Measurements from ENCODE around the gene KBTBD12. TPM values are rescaled to one million over a fixed set of nuclear protein-coding genes. Genes with fewer than 3 reads are reported as not detected.
A peak's percentile ranks its signal among the peaks of the same experiment; 100 is the strongest.

KBTBD12 gene
- total and polyA plus RNA-seq, 2 donors (not counting 1 experiment from before 2014, with no cell fraction given), result not detected

DNA sequence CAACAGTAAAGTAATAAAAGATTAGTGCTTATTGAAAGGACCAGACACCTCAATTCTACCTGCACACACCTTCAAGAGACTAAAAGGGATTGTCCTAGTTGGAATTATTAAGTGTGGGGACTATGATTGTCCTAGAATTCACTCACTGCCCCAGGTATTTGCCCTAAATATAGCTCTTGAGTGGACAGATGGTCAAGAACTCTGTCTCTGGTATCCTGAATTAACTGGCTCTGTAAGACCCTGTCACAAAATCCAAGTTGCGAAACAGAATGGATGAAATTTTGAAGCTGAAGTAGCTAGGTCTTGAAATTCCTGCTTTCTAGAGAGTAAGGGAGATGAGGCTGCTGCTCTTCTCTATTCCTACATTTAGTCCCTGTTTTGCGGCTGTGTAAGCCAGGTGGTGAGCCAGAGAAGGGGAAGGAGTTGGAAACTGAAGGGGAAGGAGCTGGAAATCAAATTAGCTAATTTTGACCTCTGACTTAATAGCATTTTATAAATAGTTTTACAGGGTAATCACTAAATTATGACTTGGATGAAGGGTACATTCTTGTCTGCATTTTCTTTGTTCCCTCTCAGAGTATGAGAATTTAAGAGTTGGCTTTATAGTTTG is 34.5 kb downstream of the KBTBD12 start:
- Histone ChIP-seq H3K79me2 (ENCODE audit: control insufficient read depth, insufficient read depth, low read length) (no peaks in the 10 kb centered on the region), H3K4me2 (ENCODE audit: extremely low read depth, insufficient read depth, low read length) (no peak overlapping the region), H3K36me3 (ENCODE audit: control insufficient read depth, insufficient read depth, low read length) (no peaks in the 10 kb centered on the region), H3K27me3 (ENCODE audit: control insufficient read depth, insufficient read depth, low read length) (peaks cover 4% of the 10 kb centered on the region), H4K20me1 (ENCODE audit: control insufficient read depth, extremely low read depth, insufficient read depth, low read length) (no peaks in the 10 kb centered on the region), H3K4me1 (ENCODE audit: control insufficient read depth, extremely low read depth, insufficient read depth, low read length) (no peaks in the 10 kb centered on the region), H3K4me3 (replicated peaks in 1 of 4; ENCODE audit: control extremely low read depth in 1 of 4, insufficient read depth in 1 of 4, low read depth in 3 of 4, low read length in 4 of 4) (no peak overlapping the region), H3K27ac (ENCODE audit: insufficient read depth, low read length) (no peak overlapping the region), H3K9ac (ENCODE audit: insufficient read depth, low read length) (no peak overlapping the region), H3K9me3 (ENCODE audit: control insufficient read depth, insufficient read depth, low read depth, low read length) (no peaks in the 10 kb centered on the region), H2AFZ (ENCODE audit: low read length) (no peak overlapping the region)
- no peak for TF ChIP-seq EZH2 (IDR thresholded peaks at IDR 0.05; ENCODE audit: low read length, missing control alignments)
- TF ChIP-seq, protein P1, sequence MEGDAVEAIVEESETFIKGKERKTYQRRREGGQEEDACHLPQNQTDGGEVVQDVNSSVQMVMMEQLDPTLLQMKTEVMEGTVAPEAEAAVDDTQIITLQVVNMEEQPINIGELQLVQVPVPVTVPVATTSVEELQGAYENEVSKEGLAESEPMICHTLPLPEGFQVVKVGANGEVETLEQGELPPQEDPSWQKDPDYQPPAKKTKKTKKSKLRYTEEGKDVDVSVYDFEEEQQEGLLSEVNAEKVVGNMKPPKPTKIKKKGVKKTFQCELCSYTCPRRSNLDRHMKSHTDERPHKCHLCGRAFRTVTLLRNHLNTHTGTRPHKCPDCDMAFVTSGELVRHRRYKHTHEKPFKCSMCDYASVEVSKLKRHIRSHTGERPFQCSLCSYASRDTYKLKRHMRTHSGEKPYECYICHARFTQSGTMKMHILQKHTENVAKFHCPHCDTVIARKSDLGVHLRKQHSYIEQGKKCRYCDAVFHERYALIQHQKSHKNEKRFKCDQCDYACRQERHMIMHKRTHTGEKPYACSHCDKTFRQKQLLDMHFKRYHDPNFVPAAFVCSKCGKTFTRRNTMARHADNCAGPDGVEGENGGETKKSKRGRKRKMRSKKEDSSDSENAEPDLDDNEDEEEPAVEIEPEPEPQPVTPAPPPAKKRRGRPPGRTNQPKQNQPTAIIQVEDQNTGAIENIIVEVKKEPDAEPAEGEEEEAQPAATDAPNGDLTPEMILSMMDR (conservative IDR thresholded peaks at IDR 0.05 in 1 of 2, IDR thresholded peaks at IDR 0.05 in 1 of 2; ENCODE audit: low read depth in 1 of 2, low read length in 2 of 2), result no peak
- DNase-seq (ENCODE audit: low read depth in 2 of 2), result peak in 1 of 2 donors; percentile 17

DNA sequence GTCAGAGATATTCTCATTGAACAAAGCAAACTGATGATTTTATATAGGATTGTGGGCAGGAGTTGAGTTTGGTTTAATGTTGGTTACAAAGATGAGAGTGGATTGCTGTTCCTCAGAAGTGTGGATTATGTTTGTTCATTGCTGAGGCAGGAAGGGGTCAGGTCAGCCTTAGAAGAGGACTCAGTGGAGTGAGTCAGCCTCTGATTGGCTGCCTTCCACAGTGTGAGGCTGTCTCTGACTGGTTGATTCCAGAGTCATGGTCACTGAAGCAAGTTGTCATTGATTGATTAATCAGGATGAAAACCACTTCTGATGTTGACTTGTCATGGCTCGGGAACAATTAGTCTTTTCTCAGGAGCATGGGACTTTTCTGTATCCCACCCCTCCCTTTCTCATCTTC is 36.2 kb downstream of the KBTBD12 start:
- no peak overlapping the region for H2AFZ ChIP-seq (ENCODE audit: low read length)
- no peaks in the 10 kb centered on the region for H3K36me3 ChIP-seq (ENCODE audit: control insufficient read depth, insufficient read depth, low read length)
- no peaks in the 10 kb centered on the region for H3K9me3 ChIP-seq (ENCODE audit: control insufficient read depth, insufficient read depth, low read depth, low read length)
- H3K27ac ChIP-seq (ENCODE audit: insufficient read depth, low read length), result no peak overlapping the region
- no peaks in the 10 kb centered on the region for H3K4me1 ChIP-seq (ENCODE audit: control insufficient read depth, extremely low read depth, insufficient read depth, low read length)
- TF ChIP-seq EZH2 (IDR thresholded peaks at IDR 0.05; ENCODE audit: low read length, missing control alignments), result no peak
- TF ChIP-seq, protein P1 (conservative IDR thresholded peaks at IDR 0.05 in 1 of 2, IDR thresholded peaks at IDR 0.05 in 1 of 2; ENCODE audit: low read depth in 1 of 2, low read length in 2 of 2), result no peak
- H3K27me3 ChIP-seq (ENCODE audit: control insufficient read depth, insufficient read depth, low read length), result peaks cover 4% of the 10 kb centered on the region
- H3K4me3 ChIP-seq (replicated peaks in 1 of 4; ENCODE audit: control extremely low read depth in 1 of 4, insufficient read depth in 1 of 4, low read depth in 3 of 4, low read length in 4 of 4), result no peak overlapping the region
- no peaks in the 10 kb centered on the region for H3K79me2 ChIP-seq (ENCODE audit: control insufficient read depth, insufficient read depth, low read length)
- H3K4me2 ChIP-seq (ENCODE audit: extremely low read depth, insufficient read depth, low read length), result no peak overlapping the region
- no peaks in the 10 kb centered on the region for H4K20me1 ChIP-seq (ENCODE audit: control insufficient read depth, extremely low read depth, insufficient read depth, low read length)
- DNase-seq (ENCODE audit: low read depth in 2 of 2), result peak; percentile 63 to 70
- no peak overlapping the region for H3K9ac ChIP-seq (ENCODE audit: insufficient read depth, low read length)

DNA sequence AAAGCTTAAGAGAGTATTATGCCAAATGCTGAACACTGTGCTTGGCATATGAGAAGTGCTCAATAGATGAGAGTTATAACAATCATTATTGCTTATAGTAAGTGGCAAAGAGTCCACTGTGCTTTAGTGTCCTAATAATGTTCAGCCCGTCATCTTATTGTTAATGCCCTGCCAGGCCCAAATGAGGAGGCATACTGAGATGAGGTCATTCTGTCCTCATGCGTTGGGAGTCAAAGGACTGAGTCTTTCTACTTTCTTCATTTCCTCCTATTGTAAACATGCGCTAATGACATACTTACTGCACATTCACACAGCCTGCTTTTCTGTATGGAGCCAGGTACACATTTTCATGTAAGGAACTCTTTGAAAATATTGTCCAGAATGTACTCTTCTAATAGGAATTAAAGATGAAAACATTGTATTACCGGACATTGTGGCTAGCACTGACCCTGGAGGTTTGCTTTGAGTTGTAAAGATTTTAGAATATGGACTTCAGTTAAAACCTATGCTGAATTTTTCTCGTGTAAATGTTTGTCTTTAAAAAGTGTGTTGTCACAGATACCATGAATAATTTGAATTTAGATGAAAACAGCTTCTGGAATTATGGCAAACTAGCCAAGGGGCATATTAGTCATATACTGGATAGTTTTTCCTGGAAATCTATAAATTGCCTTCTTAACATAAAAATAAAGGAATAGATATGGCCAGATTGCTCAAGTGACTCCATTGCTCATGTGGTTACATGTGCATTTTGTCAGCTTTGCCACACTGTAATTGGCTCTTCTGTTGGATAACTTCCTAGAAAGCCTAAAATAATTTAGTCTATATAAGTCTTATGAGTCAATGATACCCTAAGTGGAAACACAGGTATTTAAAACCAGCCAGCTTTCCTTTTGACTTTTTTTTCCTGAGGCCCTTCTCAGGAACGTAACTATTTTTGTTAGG is 38.3 kb downstream of the KBTBD12 start:
- Histone ChIP-seq H3K9me3 (ENCODE audit: control insufficient read depth, insufficient read depth, low read depth, low read length) (no peaks in the 10 kb centered on the region), H3K79me2 (ENCODE audit: control insufficient read depth, insufficient read depth, low read length) (no peaks in the 10 kb centered on the region), H3K4me1 (ENCODE audit: control insufficient read depth, extremely low read depth, insufficient read depth, low read length) (no peaks in the 10 kb centered on the region), H3K27me3 (ENCODE audit: control insufficient read depth, insufficient read depth, low read length) (no peaks in the 10 kb centered on the region), H4K20me1 (ENCODE audit: control insufficient read depth, extremely low read depth, insufficient read depth, low read length) (no peaks in the 10 kb centered on the region), H3K9ac (ENCODE audit: insufficient read depth, low read length) (no peak overlapping the region), H3K27ac (ENCODE audit: insufficient read depth, low read length) (no peak overlapping the region), H3K4me3 (replicated peaks in 1 of 4; ENCODE audit: control extremely low read depth in 1 of 4, insufficient read depth in 1 of 4, low read depth in 3 of 4, low read length in 4 of 4) (no peak overlapping the region), H3K36me3 (ENCODE audit: control insufficient read depth, insufficient read depth, low read length) (no peaks in the 10 kb centered on the region), H2AFZ (ENCODE audit: low read length) (no peak overlapping the region), H3K4me2 (ENCODE audit: extremely low read depth, insufficient read depth, low read length) (no peak overlapping the region)
- TF ChIP-seq EZH2 (IDR thresholded peaks at IDR 0.05; ENCODE audit: low read length, missing control alignments), result no peak
- TF ChIP-seq, protein P1 (conservative IDR thresholded peaks at IDR 0.05 in 1 of 2, IDR thresholded peaks at IDR 0.05 in 1 of 2; ENCODE audit: low read depth in 1 of 2, low read length in 2 of 2), result no peak
- peak; percentile 58 to 64 for DNase-seq (ENCODE audit: low read depth in 2 of 2)

Measured in fibroblast of lung (primary cell).